Stomach (tissue), 19 donors: Measurements from ENCODE around the gene KIF4A. TPM values are rescaled to one million over a fixed set of nuclear protein-coding genes. Genes with fewer than 3 reads are reported as not detected.
"Not testable (repeated sequence)": the region's sequence is repeated elsewhere in the genome, so short reads cannot be mapped to it uniquely, and the experiment has no call there.

Source experiments
- DNase-seq, 2 donors: peaks; one replicate each; pipeline versions ENCODE4 v3.0.0 to v3.0.0-alpha.2; 2013 to 2019
- H3K27ac ChIP-seq, 5 donors: fragments of 200-600 bp in 4 of 5; sonication (generic) in 4 of 5; one replicate each; pipeline ENCODE4 v1.5.1; 2013 to 2019; ENCODE audit warnings: mild to moderate bottlenecking in 1 of 5, moderate library complexity in 1 of 5
- H3K27me3 ChIP-seq, 3 donors: fragments of 200-600 bp; sonication (generic); one replicate each; pipeline ENCODE4 v1.5.1; 2017 to 2019; ENCODE audit warnings: mixed run types in 1 of 3
- H3K36me3 ChIP-seq, 4 donors: fragments of 200-600 bp; sonication (generic); 1 replicate in 3 of 4; 2 replicates in 1 of 4; pipeline ENCODE4 v1.5.1; 2016 to 2019
- H3K4me1 ChIP-seq, 4 donors: fragments of 200-600 bp; sonication (generic); one replicate each; pipeline ENCODE4 v1.5.1; 2016 to 2019
- H3K4me3 ChIP-seq, 4 donors: fragments of 200-600 bp; sonication (generic) in 3 of 4; one replicate each; pipeline ENCODE4 v1.5.1; 2016 to 2019; ENCODE audit warnings: mild to moderate bottlenecking in 1 of 4
- H3K9me3 ChIP-seq, 4 donors: fragments of 200-600 bp; sonication (generic); one replicate each; pipeline ENCODE4 v1.5.1; 2016 to 2019
- CTCF ChIP-seq, 7 experiments: fragments of 450-650 bp in 4 of 7; fragments of 200-600 bp in 3 of 7; sonication (generic) in 3 of 7; IDR thresholded peaks; one replicate each; pipeline ENCODE4 v1.5.1; 2016 to 2019; ENCODE audit warnings: antibody characterized with exemption in 7 of 7, control low read depth in 2 of 7, mild to moderate bottlenecking in 1 of 7
- EP300 ChIP-seq: sonication (generic); formaldehyde crosslinking; IDR thresholded peaks from one replicate; pipeline ENCODE4 v1.6.1; 2017; ENCODE audit warnings: antibody characterized with exemption
- POLR2A ChIP-seq, 4 donors: fragments of 450-650 bp; IDR thresholded peaks; one replicate each; pipeline ENCODE4 v1.6.1; 2016; ENCODE audit warnings: antibody characterized with exemption in 4 of 4, control low read depth in 2 of 4, mild to moderate bottlenecking in 1 of 4, moderate library complexity in 1 of 4
- POLR2AphosphoS5 ChIP-seq, 3 donors: sonication (generic); formaldehyde crosslinking; IDR thresholded peaks; one replicate each; pipeline ENCODE4 v1.6.1; 2016; ENCODE audit warnings: antibody characterized with exemption in 3 of 3
- WGBS, 5 donors: extraction: QIAGEN DNeasy Blood & Tissue Kit in 3 of 5; methylation state at CpG; one replicate each; pipeline versions ENCODE4 v1.1.5 to v1.1.7; 2013 to 2018; 5-methylcytosine and 5-hydroxymethylcytosine counted together
- intact Hi-C: fragments of 100-400 bp; cut with DNase I; formaldehyde crosslinking; loops from one replicate; pipeline ENCODE4 v1.15.1; 2023; ENCODE audit warnings: low total_unique reads
- long read RNA-seq, 10 donors: transcript quantifications; one replicate each; lab custom pipeline, GENCODE V29; 2026
- polyA plus RNA-seq, 3 donors: library from polyadenylated mRNA; stranded (reverse); fragments of 200-250 nt; gene quantifications; one replicate each; pipeline ENCODE4 v1.2.3, GENCODE V29; 2013
- total RNA-seq, 5 donors: library from RNA; depleted of rRNA; stranded (reverse); fragments of >200 nt; gene quantifications; one replicate each; pipeline versions ENCODE4 v1.1.0 to v1.2.3, GENCODE V29; 2014 to 2016
- donor health status: healthy with polysubstance abuse.
- donor health status: Bipolar disorder and iron deficiency.
- donor health status: healthy.

KIF4A gene, protein sequence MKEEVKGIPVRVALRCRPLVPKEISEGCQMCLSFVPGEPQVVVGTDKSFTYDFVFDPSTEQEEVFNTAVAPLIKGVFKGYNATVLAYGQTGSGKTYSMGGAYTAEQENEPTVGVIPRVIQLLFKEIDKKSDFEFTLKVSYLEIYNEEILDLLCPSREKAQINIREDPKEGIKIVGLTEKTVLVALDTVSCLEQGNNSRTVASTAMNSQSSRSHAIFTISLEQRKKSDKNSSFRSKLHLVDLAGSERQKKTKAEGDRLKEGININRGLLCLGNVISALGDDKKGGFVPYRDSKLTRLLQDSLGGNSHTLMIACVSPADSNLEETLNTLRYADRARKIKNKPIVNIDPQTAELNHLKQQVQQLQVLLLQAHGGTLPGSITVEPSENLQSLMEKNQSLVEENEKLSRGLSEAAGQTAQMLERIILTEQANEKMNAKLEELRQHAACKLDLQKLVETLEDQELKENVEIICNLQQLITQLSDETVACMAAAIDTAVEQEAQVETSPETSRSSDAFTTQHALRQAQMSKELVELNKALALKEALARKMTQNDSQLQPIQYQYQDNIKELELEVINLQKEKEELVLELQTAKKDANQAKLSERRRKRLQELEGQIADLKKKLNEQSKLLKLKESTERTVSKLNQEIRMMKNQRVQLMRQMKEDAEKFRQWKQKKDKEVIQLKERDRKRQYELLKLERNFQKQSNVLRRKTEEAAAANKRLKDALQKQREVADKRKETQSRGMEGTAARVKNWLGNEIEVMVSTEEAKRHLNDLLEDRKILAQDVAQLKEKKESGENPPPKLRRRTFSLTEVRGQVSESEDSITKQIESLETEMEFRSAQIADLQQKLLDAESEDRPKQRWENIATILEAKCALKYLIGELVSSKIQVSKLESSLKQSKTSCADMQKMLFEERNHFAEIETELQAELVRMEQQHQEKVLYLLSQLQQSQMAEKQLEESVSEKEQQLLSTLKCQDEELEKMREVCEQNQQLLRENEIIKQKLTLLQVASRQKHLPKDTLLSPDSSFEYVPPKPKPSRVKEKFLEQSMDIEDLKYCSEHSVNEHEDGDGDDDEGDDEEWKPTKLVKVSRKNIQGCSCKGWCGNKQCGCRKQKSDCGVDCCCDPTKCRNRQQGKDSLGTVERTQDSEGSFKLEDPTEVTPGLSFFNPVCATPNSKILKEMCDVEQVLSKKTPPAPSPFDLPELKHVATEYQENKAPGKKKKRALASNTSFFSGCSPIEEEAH
- total RNA-seq (10 to 100 TPM in 2 of 5 donors, 1 to 10 TPM in 2, not detected in 1; 2.0 to 26.9 (median 8.5) TPM), polyA plus RNA-seq (1 to 10 TPM in 2 of 3 donors, under 1 TPM in 1; 0.31 to 1.8 (median 1.2) TPM)
- long read RNA-seq, donor 1 = 0 reads
- long read RNA-seq, donor 2, full-length matches to known transcripts = 1 of 1 reads
- long read RNA-seq, donor 2, partial matches to known transcripts = 0 of 1 reads
- long read RNA-seq, donor 2, other reads (novel, unspliced or antisense) = 0 of 1 reads
- long read RNA-seq, donor 3 = 0 reads
- long read RNA-seq, donor 4 = 0 reads
- long read RNA-seq, donor 5 = 0 reads
- long read RNA-seq, donor 6, full-length matches to known transcripts = 1 of 1 reads
- long read RNA-seq, donor 6, partial matches to known transcripts = 0 of 1 reads
- long read RNA-seq, donor 6, other reads (novel, unspliced or antisense) = 0 of 1 reads
- long read RNA-seq, donor 7 = 0 reads
- long read RNA-seq, donor 8 = 0 reads
- long read RNA-seq, donor 9 = 0 reads
- long read RNA-seq, donor 10, full-length matches to known transcripts = 1 of 1 reads
- long read RNA-seq, donor 10, partial matches to known transcripts = 0 of 1 reads
- long read RNA-seq, donor 10, other reads (novel, unspliced or antisense) = 0 of 1 reads

DNA sequence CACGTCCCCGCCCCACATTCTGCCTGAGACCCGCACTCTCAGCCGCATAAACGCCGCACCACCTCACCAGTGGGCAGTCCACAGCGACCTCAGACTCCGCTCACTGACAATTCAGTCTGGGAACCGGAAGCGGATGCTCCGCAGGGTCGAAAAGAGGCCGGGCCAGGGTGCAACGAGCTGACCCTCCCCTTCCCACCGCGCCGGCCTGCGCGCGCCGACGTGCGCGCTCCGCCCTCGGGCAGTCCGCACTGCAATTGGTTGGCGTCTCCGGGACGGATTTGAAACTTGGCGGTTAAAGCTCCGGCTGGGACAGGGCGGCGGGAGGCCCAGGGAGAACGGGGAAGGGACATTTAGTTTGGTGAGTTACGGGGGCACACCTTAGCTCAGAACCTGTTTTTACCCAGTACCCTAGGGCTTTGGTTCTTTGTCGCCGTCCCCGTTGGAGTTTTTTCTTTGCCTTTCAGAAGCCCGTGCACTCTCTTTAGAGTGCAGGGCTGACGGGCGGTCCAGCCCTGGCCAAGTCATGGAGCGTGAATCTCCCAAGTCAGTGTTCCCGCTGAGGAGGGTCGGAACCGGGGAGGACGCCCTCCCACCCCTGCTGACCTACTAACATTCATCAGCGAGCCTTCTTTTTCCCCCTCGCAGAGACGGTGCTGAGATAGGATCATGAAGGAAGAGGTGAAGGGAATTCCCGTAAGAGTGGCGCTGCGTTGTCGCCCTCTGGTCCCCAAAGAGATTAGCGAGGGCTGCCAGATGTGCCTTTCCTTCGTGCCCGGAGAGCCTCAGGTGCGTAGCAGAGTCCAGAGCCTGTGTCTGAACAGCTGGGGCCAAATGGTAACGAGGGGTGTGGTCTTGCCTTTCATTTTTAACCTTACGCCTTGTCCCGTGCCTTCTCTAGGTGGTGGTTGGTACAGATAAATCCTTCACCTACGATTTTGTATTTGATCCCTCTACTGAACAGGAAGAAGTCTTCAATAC is at the start of gene KIF4A, which contains the start of gene PDZD11:
KIF4A (plus strand) TSS at position 312 of the 978 bp plus-strand sequence; CDS start at position 667, 355 bp downstream.
PDZD11 (minus strand) TSS at position 135 of the 978 bp plus-strand sequence. CDS start 586 bp downstream, outside the sequence.
- no peak for TF ChIP-seq EP300
- peak in 1 of 3 donors; percentile 51 for TF ChIP-seq POLR2AphosphoS5 (IDR thresholded peaks at IDR 0.05)
- no peak for TF ChIP-seq POLR2A (IDR thresholded peaks at IDR 0.05)
- intact Hi-C loops = no loop called here
- Histone ChIP-seq H3K4me1 (peaks cover 0 to 12% (median 9%) of the 10 kb centered on the region in 4 donors), H3K36me3 (peaks cover 0 to 30% (median 26%) of the 10 kb centered on the region in 4 donors), H3K27ac (peak within 1 kb of the TSS; percentile 67 to 81 (median 69)), H3K27me3 (no peaks in the 10 kb centered on the region), H3K9me3 (peaks cover 0 to 6% (median 0%) of the 10 kb centered on the region in 4 donors), H3K4me3 (peak within 1 kb of the TSS; percentile 48 to 60 (median 56))
- DNase-seq = peak; percentile 77 to 96
- 0 to 44% (median 9%) methylated on average over 9 to 62 of the region's 62 CpGs for WGBS, 5 donors

- H3K4me1 ChIP-seq = no peaks in the 10 kb centered on the region
- TF ChIP-seq POLR2A (IDR thresholded peaks at IDR 0.05) (no peak), EP300 (no peak), CTCF (IDR thresholded peaks at IDR 0.05) (no peak), POLR2AphosphoS5 (IDR thresholded peaks at IDR 0.05) (no peak)
- no peaks in the 10 kb centered on the region for H3K36me3 ChIP-seq
- intact Hi-C loops = no loop called here
- no peaks in the 10 kb centered on the region for H3K27me3 ChIP-seq
- H3K4me3 ChIP-seq = no peak overlapping the region
- 80 to 100% (median 97%) methylated on average over 1 of the region's 1 CpG for WGBS, 5 donors
- no peak overlapping the region for H3K27ac ChIP-seq
- H3K9me3 ChIP-seq = peaks cover 0 to 4% (median 0%) of the 10 kb centered on the region in 4 donors
- no peak for DNase-seq
Measured at GRCh38 chrX:70240751-70241150, 49.2 kb upstream of the KIF4A start.

DNA sequence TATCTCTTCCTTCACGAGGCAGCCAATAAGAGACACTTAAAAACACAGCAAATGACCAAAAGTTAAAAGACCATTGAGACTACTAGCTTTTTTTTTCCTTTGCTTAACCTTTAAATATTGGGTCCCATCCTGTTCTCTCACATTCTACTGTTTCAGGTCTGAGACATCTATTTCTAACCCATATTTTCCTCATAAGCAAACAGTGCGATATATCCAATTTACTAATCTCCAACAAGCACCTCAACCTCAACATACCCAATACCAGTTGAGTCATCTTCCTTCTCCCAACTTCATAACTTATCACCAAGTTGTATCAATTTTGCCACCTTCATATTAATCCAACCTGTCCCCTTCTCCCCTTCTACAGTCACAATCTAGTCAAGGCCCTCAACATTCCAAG is 48.4 kb upstream of the KIF4A start:
- no peaks in the 10 kb centered on the region for H3K27me3 ChIP-seq
- TF ChIP-seq CTCF (IDR thresholded peaks at IDR 0.05) (no peak), POLR2AphosphoS5 (IDR thresholded peaks at IDR 0.05) (no peak), POLR2A (IDR thresholded peaks at IDR 0.05) (no peak), EP300 (no peak)
- H3K4me1 ChIP-seq = no peaks in the 10 kb centered on the region
- peaks cover 0 to 4% (median 0%) of the 10 kb centered on the region in 4 donors for H3K9me3 ChIP-seq
- no peak for DNase-seq
- H3K27ac ChIP-seq = no peak overlapping the region
- H3K36me3 ChIP-seq = no peaks in the 10 kb centered on the region
- intact Hi-C loops = no loop called here
- no peak overlapping the region for H3K4me3 ChIP-seq
- 66 to 93% (median 83%) methylated on average over 2 of the region's 2 CpGs for whole genome bisulfite sequencing, 5 donors

DNA sequence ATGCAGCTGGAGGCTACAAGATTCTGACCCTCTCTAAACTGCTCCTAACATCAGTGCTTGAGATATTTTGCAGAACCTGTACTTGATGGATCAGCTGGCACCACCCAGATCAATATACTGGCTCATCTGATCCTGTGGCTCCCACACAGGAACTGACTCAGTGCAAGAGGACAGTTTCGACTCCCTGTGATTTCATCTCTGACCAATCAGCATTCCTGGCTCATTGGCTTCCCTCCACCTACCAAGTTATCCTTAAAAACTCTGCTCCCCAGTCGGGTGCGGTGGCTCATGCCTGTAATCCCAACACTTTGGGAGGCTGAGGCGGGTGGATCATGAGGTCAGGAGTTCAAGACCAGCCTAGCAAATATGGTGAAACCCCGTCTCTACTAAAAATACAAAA is 46.3 kb upstream of the KIF4A start:
- H3K4me3 ChIP-seq, intact Hi-C loops, DNase-seq, H3K27ac ChIP-seq, H3K36me3 ChIP-seq, H3K9me3 ChIP-seq, H3K4me1 ChIP-seq, H3K27me3 ChIP-seq: not testable (repeated sequence)
- WGBS, 5 donors = 70 to 83% (median 72%) methylated on average over 4 to 5 of the region's 5 CpGs
